Endothelial cell of hepatic sinusoid (primary cell): ENCODE data around the gene ENTPD7.

Experiments
- in situ Hi-C: cut with HindIII; loops from 2 replicates; pipeline ENCODE4 v1.10.0; 2017; ENCODE audit warnings: low sequenced_read_pairs

Gene ENTPD7

GRCh38 chr10:99633832-99634231 is 25.5 kb upstream of the ENTPD7 start:
- in situ Hi-C loops = no loop called here

- in situ Hi-C loops = no loop called here
Observed at GRCh38 chr10:99647601-99648151, 11.6 kb upstream of the ENTPD7 start.

GRCh38 chr10:99648717-99649116 is 10.6 kb upstream of the ENTPD7 start:
- in situ Hi-C loops = no loop called here

GRCh38 chr10:99652800-99653390 is 6.4 kb upstream of the ENTPD7 start:
- in situ Hi-C loops = no loop called here

- in situ Hi-C loops = no loop called here
Observed at GRCh38 chr10:99654390-99655175, 4.7 kb upstream of the ENTPD7 start.

GRCh38 chr10:99656199-99657064 is 2.9 kb upstream of the ENTPD7 start:
- in situ Hi-C loops = no loop called here

- in situ Hi-C loops = no loop called here
Observed at GRCh38 chr10:99658622-99659030, 683 bp upstream of the ENTPD7 start.

GRCh38 chr10:99659868-99660366 is 608 bp downstream of the ENTPD7 start:
- in situ Hi-C loops = no loop called here

- in situ Hi-C loops = no loop called here
Observed at GRCh38 chr10:99660662-99661376, 1.5 kb downstream of the ENTPD7 start.

GRCh38 chr10:99661377-99661763 is 2.1 kb downstream of the ENTPD7 start:
- in situ Hi-C loops = no loop called here

GRCh38 chr10:99665304-99665703 is 6.0 kb downstream of the ENTPD7 start:
- in situ Hi-C loops = loop anchor here (5.0 kb wide), 1 partner anchor 47 kb away; no protein-coding TSS in a partner anchor

- in situ Hi-C loops = loop anchor here (5.0 kb wide), 1 partner anchor 45 kb away; no protein-coding TSS in a partner anchor
Observed at GRCh38 chr10:99667108-99667751, 7.9 kb downstream of the ENTPD7 start.

GRCh38 chr10:99671386-99671785 is 12.1 kb downstream of the ENTPD7 start:
- in situ Hi-C loops = no loop called here

GRCh38 chr10:99672884-99673283 is 13.6 kb downstream of the ENTPD7 start:
- in situ Hi-C loops = no loop called here

GRCh38 chr10:99673492-99673891 is 14.2 kb downstream of the ENTPD7 start:
- in situ Hi-C loops = no loop called here

GRCh38 chr10:99674762-99675161 is 15.5 kb downstream of the ENTPD7 start:
- in situ Hi-C loops = no loop called here

- in situ Hi-C loops = no loop called here
Observed at GRCh38 chr10:99676426-99676825, 17.1 kb downstream of the ENTPD7 start.

GRCh38 chr10:99676895-99677294 is 17.6 kb downstream of the ENTPD7 start:
- in situ Hi-C loops = no loop called here

- in situ Hi-C loops = no loop called here
Observed at GRCh38 chr10:99678921-99679320, 19.6 kb downstream of the ENTPD7 start.

GRCh38 chr10:99681553-99681952 is 22.2 kb downstream of the ENTPD7 start:
- in situ Hi-C loops = no loop called here
